GM12891 (cell line): Measurements from ENCODE around the gene GLP2R.

Experiments used
- POLR2A ChIP-seq: IDR thresholded peaks from 2 replicates; pipeline ENCODE4 v1.6.1; 2011; ENCODE audit warnings: low read depth, low read length, control low read depth
- POLR2AphosphoS5 ChIP-seq: IDR thresholded peaks from 2 replicates; pipeline ENCODE4 v1.6.1; 2011; ENCODE audit warnings: low read depth, low read length, control low read depth
- TAF1 ChIP-seq: IDR thresholded peaks from 2 replicates; pipeline ENCODE4 v1.6.1; 2011; ENCODE audit warnings: low read depth, low read length, control low read depth

DNA sequence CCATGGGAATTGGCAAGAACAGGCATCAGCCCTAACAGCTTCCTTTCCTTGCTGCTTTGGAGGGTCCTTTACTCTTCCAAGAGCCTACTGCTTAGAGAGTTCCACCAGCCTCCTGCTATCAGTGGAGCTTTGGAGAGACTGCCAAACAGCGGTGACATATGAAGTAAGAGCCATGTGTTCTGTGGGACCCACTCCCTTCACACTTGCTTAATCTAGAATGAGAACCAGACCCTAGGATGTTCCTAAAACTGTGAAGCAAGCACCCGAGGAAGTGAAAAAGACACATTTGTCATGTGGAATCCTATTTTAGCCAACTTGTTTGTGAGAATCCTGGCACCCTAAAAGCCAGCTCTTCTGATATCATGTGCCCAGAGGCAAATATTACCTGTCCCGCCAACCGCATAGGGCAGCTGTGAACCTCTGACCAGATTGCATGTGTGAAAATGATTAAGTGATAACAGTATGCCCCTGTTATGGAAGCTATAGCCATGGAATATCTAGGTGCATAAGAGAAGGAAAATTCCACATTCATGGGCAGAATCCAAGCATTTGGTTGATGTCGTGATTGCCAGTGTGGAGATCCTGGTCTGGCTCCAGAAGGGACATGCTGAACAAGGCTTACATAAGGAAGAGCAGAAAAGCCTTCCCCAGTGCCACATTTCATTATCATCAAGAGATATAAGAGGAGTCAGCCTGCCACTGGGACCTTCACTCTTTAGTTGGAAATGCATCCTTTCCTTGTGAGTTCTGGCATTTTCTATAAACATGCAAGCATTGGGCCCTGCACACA, 60.6 kb downstream of the GLP2R start:
- TF ChIP-seq POLR2A: no peak
- no peak for TF ChIP-seq POLR2AphosphoS5
- TF ChIP-seq TAF1: no peak
